SK-MEL-5 (cell line): Measurements from ENCODE around the gene CCDC34. TPM values are rescaled to one million over a fixed set of nuclear protein-coding genes. Genes with fewer than 3 reads are reported as not detected.

ENCODE experiments used
- DNase-seq: peaks from one replicate; pipeline ENCODE4 v3.0.0-alpha.2; 2016; ENCODE audit warnings: low read depth, low spot score
- in situ Hi-C: cut with HindIII; loops from 2 replicates; pipeline ENCODE4 v1.10.0; 2016; ENCODE audit warnings: low sequenced_read_pairs, high pct_unique_total_duplicates, low pct_unique_long_range_greater_than_20kb
- total RNA-seq: library from RNA; depleted of rRNA; stranded (reverse); fragments of >200 nt; shearing (Covaris generic); gene quantifications from 2 replicates; pipeline ENCODE4 v1.2.3, GENCODE V29; 2014

The CCDC34 gene
- total RNA-seq, 1 experiment from 2014 or later, result 8.1 TPM

GRCh38 chr11:27310707-27311106 is 52.3 kb downstream of the CCDC34 start:
- in situ Hi-C loops, result no loop called here
- DNase-seq, result no peak

DNA sequence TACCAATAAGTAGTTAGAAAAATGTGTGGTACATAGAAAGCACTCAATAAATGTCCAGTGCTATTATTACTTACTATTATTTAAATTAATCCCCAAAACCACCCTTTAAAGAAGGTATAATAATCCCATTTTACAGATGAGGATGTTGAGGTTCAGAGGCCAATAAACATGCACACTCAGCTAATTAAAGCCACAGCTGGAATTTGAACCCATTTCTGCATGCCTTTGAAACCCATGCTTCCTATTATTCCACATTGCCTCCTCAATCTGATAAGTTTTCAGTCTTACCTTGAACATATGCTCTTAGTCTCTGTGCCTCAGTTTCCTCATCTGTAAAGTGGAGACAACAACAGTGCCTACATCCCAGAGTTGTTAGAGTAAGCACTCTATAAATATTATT is 52.8 kb downstream of the CCDC34 start:
- in situ Hi-C loops, result no loop called here
- no peak for DNase-seq

DNA sequence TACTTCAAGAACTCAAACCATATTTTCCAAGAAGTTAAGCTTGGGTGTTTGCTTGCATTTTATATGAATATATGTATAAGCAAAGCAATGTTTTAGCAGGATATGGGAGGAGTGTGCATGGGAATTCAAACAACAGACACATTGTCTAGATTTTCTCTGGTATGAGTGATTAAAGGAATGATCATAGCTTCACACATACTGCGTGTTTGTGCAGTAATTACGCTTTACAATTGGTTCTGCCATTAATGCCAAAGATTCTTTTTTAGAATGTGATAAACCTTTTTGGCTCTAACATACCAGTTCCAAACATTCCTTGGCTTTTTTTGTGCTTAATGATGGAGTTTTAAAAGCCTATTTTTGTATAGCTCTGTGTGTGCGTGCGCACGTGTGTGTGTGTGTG is 54.0 kb downstream of the CCDC34 start:
- in situ Hi-C loops, result no loop called here
- peak; percentile 11 for DNase-seq

DNA sequence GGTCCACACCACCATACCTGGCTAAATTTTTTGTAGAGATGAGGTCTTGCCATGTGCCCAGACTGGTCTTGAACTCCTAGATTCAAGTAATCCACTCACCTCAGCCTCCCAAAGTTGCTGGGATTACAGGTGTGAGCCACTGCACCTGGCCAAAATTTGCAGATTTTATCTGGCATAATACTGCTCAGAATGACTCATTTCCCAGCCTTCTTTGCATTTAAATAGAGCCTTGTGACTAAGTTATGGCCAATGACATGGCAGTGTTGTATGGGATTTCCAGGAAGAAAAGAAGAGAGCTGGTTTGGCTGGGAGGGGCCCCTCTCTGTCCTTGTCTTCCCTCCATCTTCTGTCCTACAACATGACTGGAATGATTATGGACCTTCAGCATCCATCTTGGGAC is 55.8 kb downstream of the CCDC34 start:
- no peak for DNase-seq
- in situ Hi-C loops, result no loop called here

- in situ Hi-C loops, result no loop called here
Measured at GRCh38 chr11:27305751-27306150, 57.3 kb downstream of the CCDC34 start.

GRCh38 chr11:27304514-27304913 is 58.5 kb downstream of the CCDC34 start:
- DNase-seq, result no peak
- in situ Hi-C loops, result no loop called here

More at GRCh38 chr11:27305751-27306150, 57.3 kb downstream of the CCDC34 start:
- no peak for DNase-seq

DNA sequence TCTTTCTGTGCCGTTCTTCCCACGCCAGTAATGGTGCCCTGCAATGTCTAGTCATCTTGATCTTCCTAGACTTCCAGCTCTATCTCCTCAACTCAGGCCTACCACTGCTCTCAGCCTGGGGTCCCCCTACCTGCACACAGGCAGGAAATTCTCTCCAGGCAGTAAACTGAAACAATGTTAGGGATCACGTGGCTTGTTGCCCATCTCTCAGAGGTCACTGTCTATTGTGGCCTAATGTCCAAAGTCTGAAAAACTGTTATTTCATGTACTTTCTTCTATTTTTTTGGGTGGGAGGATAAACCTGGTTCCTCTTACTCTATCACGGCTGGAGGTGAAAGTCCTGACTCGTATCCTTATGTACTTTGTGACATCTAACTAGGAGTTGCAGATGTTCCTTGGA is 59.1 kb downstream of the CCDC34 start:
- in situ Hi-C loops, result no loop called here
- DNase-seq, result no peak

DNA sequence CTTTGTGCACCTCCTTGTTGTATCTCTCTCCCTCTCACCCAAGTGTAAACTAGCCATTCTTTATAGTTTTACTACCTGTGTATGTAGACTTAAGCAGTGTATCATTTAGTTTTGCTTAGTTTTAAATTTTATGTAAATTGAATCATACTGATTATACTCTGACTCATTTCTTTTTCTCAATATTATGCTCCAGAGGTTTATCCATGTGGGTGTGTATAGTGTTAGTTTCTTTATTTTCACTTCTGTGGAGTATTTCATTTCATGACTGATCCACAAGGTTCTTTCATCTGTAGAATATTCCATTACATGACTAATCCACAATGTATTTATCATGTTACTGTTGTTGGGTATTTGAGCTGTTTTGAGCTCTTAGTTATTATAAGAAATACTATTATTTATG is 62.0 kb downstream of the CCDC34 start:
- DNase-seq, result no peak
- in situ Hi-C loops, result no loop called here

GRCh38 chr11:27297616-27298015 is 65.4 kb downstream of the CCDC34 start:
- DNase-seq, result no peak
- in situ Hi-C loops, result no loop called here

GRCh38 chr11:27296497-27296896 is 66.5 kb downstream of the CCDC34 start:
- DNase-seq, result peak; percentile 73
- in situ Hi-C loops, result no loop called here

GRCh38 chr11:27295928-27296327 is 67.1 kb downstream of the CCDC34 start:
- in situ Hi-C loops, result no loop called here
- no peak for DNase-seq

GRCh38 chr11:27294654-27295053 is 68.4 kb downstream of the CCDC34 start:
- DNase-seq, result no peak
- in situ Hi-C loops, result no loop called here

DNA sequence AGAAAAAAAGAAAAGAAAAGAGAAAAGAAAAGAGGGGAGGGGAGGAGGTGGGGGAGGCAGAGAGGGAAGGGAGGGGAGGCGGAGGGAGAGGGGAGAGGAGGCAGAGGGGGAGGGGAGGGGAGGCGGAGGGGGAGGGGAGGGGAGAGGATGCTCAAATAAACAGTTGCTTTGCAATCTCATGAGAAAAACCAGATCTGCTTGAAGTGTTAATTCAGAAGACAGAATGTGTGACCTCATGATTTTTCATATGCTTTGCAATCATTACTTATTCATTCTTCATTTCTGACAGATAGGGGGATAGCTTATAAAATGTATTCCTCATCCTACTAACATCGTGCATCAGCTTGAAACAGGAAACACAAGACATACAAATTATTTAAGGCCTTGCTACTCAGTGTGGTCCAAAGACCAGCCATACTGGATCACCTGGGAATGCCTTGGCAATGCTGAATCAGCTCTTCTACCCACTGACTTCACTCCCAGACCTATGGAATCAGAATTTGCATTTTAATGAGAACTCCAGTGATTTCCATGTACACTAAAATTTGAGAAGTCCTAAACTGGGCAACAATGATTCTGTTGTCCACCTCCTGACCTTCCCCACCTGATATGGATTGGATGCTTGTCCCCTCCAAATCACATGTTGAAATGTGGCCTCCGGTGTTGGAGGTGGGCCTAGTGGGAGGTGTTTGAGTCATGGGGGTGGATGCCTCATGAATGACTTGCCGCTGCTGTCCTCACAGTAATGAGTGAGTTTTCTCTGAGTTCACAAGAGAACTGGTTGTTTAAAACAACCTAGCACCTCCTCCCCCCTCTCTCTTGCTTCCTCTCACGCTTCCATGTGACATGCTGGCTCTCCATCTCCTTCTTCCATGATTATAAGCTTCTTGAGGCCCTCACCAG is 69.2 kb downstream of the CCDC34 start:
- DNase-seq, result peak; percentile 66
- in situ Hi-C loops, result no loop called here

GRCh38 chr11:27292637-27293010 is 70.4 kb downstream of the CCDC34 start:
- in situ Hi-C loops, result no loop called here
- DNase-seq, result no peak

DNA sequence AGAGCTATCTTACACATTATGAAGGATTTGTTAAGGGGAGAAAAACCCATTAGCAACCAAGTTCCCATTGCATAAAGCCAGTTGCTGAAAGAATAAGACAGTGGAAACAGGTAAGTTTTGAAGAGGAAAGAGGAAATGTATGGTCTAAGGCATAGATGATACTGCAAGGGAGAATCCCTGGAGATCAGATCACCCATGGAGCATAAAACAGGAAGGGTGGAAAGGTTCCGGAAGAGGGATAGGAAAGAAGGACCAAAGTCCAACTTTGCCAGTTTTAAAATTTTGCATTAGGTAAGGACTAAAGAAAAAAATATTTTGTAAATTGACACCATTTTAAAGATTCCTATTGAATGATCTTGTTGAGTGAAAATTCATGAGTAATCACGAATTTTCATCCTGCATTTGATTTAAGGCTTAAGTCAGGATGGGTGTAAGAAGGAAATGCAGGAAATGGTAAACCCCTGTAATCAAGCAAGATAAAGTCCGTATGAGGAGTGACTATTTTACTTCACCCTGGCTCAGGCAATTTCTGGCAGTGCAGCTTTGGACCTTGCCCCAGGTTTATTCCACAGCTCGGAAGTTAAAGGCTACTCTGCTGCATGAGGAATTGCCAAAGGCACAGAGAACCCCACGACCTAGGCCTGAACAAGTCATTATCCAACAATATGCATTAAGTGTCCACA is 70.9 kb downstream of the CCDC34 start:
- in situ Hi-C loops, result no loop called here
- no peak for DNase-seq

- DNase-seq, result no peak
- in situ Hi-C loops, result no loop called here
Measured at GRCh38 chr11:27291302-27291889, 71.6 kb downstream of the CCDC34 start.

DNA sequence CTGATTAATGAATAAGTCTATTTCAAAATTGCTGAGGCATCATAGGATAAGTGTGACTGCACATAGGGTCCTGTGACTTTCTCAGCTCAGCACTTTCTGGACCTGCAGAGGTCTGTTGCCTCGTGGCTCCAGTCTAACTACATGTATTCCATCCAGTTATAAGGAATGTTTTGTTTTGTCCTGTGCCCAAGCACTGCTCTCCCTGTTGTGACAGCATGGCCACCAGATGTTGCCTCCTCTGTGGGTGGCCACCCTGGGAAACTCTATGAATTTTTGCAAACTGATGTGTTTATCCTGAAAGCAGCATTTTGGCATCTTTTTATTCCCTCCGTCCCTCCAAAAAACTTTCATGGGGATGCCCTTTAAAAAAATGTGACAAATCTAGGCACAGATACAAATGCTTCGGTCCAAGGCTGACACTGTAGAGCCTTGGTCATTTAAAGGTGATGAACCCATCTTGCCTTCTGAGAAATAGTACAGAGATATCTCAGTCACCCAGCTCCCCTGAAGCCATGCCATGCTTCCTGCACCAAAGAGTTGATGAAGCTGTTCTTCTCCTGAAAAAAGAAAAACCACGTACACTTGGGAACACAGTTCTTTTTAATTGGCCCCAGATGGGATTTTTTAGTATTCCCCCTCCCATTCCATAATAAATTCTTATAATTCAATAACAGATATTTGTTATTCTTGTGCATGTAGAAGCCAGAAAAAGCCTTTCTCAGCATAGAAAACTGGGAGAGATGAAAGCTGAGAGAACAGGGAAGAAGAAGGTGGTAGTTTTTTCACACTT is 72.6 kb downstream of the CCDC34 start:
- in situ Hi-C loops, result no loop called here
- DNase-seq, result no peak
